SU-DHL-6 (cell line): ENCODE results near the gene IQGAP3.

Experiments
- CTCF ChIP-seq: fragments of 200-600 bp; sonication (generic); IDR thresholded peaks from one replicate; pipeline ENCODE4 v1.5.1; 2017; ENCODE audit warnings: antibody characterized with exemption, mild to moderate bottlenecking, low read length, moderate library complexity; ENCODE audit not compliant: insufficient read depth, poor library complexity, severe bottlenecking
- EZH2phosphoT487 ChIP-seq: fragments of 200-600 bp; sonication (generic), shearing (Covaris generic); conservative IDR thresholded peaks from 2 replicates; pipeline ENCODE4 v1.6.1; 2018; ENCODE audit warnings: mild to moderate bottlenecking, antibody characterized with exemption, low read length, moderate library complexity, mixed read lengths

DNA sequence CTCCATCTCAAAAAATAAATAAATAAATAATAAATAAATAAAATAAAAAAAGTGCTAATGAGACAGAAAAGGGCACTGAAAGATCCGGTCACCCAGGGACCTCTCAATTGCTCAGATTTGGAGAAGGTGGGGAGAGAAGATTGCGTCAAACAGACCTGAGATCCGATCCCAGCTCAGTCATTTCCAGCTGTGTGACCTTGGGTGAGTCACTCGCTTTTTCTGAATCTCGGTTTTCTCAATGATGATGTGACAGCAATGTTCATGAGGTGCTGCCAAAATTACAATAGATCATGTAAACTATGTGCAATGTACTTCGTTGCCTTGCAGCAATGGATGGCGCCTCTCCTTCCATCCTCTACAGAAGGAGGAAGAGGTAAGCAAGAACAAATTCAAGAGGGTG is 60.7 kb downstream of the IQGAP3 start:
- no peak for TF ChIP-seq CTCF
- no peak for TF ChIP-seq EZH2phosphoT487
